CD4-positive, alpha-beta T cell treated with Interleukin-4 for 4 hours (primary cell): Measurements from ENCODE around the gene CACNA1C.

Experiments used
- DNase-seq: peaks from one replicate; pipeline ENCODE4 v3.0.0-alpha.2; 2020

The CACNA1C gene

DNA sequence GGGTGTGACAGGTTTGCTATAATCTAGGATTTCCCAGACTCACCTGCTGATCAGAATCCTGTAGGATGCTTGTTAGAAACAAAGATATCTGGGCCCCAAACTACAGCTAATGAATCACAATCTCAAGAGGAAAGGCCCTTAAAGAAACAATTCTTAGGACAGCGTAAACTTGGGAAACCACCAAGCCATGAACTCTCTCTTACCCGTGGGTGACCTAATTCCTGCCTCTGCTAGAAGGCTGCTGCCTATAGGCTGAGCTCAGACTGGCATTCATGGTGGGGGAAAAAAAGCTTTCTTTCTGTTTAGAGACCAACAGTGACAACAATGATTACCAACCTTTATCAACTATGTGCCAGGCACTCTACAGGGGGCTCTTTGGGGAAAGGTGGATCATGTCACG, 528.0 kb downstream of the CACNA1C start:
- DNase-seq: no peak

DNA sequence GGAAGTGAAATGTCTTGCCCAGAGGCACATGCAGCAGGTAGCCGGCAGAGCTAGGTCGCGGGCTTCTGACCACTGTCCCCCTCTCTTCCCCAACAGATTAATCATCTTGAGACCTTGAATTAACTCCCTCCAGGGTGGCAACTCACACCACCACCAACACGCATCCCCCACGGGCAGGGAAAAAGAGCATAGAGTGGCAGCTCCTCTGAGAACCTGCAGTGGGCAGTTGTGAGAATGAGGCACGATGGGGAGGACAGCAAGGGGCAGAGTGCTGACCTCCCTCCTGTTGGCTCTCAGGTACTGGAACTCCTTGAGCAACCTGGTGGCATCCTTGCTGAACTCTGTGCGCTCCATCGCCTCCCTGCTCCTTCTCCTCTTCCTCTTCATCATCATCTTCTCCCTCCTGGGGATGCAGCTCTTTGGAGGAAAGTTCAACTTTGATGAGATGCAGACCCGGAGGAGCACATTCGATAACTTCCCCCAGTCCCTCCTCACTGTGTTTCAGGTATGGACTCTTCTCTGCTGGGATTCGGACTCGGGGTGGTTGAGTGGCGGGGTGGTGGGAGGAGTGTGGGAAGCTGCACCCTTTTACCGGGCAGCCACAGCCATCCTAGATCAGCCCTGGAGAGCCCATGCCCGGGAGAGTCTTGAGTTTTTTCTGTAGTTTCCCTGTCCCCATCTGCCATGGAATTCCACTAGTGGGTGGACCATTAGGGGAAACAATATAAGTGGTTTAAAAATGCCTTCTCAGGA, 528.7 kb downstream of the CACNA1C start:
- no peak for DNase-seq

DNA sequence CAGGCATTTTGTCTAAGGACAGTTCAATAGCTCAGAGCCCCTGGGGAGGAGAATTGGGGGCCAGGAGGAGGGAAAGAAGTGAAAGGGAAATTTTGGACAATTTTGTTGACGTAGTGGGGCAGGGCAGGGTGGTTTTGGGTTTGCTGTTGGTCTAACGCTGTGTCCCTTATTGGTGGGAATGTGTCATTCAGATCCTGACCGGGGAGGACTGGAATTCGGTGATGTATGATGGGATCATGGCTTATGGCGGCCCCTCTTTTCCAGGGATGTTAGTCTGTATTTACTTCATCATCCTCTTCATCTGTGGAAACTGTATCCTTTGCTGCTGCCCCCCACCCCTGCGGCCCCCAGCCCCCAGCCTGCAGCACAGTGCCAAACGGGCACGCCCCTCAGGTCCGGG, 529.8 kb downstream of the CACNA1C start:
- no peak for DNase-seq

DNA sequence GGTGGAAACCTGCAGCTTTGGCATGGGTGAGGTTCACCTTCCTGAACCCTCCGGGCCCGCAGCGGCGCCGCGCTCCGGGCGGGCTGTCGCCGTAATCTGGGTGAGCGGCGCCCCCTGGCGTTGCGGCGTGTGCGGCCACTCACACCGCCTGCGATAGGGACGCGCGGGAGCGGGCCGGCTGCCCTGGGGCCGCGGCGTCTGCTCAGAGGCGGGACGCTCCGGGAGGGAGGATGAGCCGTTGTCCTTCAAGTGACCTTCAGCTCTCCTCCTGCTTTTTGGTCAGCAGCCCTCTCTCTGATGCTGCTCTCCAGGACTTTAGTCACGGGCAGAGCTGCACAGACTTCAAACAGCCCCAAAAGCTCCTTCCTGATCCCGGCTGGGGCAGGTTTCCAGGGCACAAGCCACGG, 530.3 kb downstream of the CACNA1C start:
- no peak for DNase-seq

DNA sequence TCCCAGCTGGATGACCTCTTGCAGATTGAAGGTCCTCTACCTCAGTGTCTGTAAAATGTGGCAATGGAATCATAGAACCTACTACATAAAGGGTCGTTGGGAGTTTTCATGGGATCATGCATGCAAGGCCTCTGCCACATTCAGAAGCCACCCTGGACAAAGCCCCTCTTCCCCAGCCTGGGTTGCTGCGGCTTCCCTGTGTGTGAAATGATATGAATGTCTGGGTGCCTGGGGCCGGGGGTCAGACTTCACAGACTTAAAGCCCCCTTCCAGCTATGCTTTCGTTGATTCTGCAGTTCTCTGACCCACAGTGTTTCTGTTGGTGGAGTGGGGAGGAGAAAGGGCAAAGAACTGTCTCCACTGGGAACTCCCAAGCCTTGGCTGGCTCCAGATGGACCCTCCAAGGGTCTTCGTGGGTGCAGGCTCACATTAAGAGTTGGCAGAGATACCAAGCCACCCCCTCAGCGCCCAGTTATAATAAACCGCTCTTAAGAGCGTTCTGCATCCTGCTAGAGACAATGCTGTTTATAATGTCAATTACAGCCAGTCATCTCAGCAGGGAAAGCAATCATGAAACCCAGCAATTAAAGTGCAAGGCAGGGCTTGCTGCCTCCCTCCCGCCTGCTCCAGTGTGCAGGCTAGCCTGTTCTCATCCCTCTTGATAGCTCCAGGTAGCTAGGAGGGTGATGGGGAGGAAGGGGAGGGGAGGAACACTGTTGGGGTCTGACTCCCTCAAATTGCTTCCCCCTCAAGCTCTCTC, 531.0 kb downstream of the CACNA1C start:
- DNase-seq: no peak

DNA sequence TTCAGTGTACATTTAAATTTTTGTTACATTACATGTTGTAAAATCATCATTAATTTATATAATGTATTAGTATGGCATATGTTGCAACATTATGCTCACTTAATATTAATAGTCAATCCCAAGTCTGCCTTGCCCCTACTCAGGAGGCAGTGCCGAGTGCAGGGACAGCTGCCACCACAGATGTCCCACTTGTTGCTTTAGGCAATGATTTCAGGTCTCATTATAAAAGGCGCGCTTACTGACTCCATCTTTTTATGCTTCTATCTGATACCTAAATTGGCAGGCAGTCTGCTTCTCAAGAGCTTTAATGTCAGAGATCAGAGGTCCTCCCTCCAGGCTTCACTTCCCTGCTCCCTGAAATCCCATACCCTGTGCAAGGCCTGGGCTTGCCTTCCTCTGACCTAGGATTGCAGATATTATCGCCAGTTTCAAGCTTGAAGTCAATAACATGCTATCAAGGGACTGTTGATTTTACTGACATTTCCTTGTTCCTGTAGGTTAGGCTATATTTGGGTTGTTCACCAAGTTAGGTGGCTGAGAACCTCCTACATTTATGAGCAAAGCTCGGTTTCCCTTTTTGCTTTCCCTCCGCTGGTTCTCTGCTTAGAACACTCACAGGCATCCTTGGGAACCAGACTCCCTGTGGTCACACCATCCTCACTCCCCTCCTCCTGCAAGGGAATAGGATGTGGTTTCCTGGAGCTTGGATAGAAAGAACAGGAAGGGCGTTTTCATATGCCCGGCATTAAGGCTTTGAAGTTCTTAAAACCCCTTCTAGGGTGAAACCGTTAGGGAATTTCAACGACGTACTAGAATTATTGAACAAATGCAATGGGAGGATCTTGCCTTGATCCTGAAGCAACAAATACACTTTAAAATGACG, 533.6 kb downstream of the CACNA1C start:
- no peak for DNase-seq

DNA sequence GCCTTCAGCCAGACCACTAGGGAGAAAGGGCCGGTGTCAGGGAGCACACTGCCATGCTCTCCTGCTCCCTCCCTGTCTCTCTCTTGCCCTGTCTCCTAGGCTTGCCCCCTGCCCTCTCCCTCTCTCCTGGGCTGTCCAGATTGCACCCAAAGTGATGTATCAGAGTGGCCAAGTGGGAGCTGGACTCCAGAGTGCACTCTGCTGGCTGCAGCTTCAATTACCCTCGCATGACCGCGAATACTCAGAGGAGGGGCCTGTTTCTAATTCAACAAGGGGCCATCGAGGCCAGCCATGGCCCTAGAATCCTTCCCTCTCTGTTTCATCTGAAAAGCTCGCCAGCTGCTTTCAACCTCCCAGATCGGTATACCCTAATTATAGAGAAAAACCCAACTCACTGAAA, 535.6 kb downstream of the CACNA1C start:
- no peak for DNase-seq

DNA sequence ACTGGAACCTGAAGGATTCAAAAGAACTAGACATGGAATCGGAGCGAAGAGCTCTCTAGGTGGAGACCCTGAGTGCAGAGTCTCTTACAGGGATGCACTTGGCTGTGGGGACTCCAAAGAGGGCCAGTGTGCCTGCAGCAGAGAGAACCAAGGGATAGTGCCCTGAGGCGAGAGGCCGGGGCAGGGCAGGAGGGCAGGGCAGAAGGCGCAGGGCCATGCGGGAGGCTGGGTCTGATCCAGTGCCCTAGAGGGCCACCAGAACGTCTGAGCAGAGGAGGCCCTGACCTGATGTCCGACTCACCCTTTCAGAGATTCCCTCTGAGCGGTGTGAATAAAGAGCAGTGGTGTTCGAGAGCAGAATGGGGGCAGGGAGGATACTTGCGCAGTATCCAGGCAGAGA, 536.6 kb downstream of the CACNA1C start:
- no peak for DNase-seq

DNA sequence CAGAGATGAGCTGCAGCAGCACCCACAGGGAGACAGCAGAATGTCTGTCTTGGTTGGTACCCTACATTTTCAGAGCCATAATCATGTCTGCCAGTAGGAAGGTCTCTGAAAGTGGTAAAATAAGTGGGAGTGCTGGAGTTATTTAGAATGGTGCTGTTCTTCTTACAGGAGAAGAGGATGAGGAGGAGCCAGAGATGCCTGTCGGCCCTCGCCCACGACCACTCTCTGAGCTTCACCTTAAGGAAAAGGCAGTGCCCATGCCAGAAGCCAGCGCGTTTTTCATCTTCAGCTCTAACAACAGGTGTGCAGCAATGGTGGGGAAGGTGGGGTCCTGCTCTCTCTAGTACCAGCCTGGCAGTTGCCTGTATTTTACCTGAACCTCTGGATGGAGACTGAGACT, 540.3 kb downstream of the CACNA1C start:
- no peak for DNase-seq

DNA sequence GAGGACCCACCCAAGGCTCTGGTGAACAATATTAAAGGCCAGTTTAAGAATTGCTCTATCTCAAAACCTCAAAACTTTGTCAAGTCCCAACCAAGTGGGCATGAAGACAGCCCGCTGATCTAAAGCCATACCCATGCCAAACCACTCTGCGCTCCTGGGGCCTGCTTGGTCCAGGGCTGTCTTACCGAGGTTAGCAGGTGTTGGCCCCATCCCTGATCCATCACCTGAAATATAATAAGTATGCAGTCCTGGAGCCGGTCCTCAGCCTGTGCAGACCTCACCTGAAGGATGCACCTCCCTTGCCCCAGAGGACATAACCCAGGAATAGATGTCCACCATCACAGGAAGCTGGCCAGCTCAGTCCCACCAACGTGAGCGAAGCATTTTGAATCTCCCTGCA, 543.7 kb downstream of the CACNA1C start:
- no peak for DNase-seq

DNA sequence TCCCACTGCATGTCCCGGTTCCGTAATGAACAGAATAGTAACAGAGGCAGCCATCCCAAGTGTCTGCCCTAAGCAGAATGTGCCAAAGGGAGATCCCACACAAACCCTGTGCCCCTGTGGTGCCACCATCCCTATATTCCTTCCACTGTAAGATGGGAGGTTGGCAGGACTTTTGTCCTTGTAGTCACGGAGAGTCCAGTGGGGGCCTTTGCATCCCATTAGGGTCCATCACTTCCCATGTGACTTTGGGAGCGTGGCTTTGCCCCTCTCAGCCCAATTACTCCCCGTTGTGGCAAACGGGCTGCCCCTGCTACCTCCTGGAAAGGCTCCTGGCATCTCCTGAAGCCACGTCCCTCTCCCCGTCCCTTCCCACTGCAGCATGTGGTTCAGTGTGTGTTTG, 552.5 kb downstream of the CACNA1C start:
- no peak for DNase-seq

DNA sequence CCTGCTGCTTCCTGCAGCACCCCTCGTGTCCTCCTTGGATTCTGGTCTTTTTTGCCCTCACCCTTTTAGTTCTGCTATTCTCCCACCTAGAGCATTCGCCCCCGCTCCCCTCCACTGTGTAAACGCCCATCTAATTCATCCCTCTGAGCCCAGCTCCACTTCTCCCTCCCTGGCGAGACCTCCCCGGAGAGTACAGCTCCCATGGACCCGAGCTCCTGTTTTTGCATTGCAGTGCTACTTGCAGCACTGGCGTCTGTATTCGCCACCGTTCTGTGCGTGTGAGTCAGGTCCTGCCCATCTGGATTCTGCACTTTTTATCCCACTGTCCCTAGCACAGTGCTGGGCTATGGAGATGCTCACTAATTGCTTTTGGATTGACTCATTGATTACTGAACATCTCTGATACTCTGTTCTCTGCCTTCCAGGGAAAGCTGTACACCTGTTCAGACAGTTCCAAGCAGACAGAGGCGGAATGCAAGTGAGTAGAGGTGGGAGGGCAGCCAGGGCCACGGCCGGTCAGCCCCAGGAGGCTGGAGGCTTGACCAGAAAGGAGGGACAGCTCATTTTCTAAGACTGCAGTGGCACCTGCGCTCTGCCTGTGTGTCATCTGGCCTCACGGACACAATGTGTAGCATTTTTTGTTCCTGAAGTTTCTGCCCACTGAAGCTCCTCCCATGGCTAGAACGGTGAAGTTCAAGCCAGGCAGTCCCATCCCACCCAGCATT, 553.6 kb downstream of the CACNA1C start:
- no peak for DNase-seq

DNA sequence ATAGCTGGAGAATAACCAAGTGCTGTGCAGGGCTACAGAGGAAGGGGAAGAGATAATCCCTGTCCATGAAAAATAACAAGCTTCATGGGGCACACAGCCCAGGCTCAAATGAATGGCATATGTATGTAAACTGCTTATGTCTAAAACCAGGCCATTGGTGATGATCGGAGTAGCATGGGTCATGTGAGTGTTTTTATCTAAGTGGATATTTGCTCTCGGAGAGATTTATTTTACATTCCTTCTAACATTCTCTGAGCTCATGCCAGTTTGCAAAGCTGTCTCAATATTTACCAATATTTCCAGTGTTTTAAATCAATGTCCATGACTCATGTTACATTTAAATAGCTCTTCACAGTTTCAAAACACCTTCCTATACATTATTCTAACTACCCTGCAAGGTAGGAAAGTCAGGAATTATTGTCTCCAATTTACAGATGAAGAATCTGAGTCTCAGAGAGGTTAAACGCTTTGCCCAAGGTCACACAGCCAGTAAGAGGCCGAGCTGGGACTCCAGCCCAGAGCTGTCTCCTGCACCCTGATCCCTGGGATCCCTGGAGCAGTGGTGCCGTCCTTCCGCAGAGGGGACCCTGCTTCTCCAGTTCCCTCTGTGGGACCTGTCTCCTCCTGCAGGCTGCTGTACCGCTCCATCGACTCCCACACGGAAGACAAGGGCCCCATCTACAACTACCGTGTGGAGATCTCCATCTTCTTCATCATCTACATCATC, 555.3 kb downstream of the CACNA1C start:
- no peak for DNase-seq

DNA sequence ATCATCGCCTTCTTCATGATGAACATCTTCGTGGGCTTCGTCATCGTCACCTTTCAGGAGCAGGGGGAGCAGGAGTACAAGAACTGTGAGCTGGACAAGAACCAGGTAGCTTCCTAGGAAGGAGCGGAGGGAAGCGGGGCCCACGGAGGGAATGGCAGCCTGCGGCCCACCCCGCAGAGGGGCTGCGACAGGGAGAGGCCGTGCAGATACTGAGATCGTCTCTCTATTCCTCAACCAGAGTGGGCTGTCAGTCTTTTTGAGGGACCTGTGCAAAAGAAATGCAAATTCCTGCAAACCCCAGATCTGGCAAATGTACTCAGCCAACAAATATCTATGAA, 555.8 kb downstream of the CACNA1C start:
- no peak for DNase-seq

DNA sequence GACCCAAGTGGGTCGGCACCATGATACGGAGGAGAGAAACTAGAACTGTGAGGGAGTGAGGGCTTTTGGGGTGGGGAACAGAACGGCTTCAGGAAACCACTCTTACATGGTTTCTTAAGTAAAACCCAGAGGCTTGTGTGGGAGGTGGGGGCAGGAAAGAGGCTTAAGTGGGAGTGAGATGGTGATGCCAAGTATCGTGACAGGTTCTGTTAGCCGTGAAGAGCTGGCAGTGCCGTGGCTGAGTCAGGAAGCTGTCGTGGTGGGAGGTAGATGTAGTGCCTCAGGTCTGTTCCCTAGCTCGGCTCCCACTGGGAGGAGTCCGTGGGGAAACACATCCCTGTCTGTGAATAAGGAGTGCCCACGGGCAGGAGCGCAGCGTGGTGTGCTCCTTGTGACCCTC, 556.2 kb downstream of the CACNA1C start:
- no peak for DNase-seq

DNA sequence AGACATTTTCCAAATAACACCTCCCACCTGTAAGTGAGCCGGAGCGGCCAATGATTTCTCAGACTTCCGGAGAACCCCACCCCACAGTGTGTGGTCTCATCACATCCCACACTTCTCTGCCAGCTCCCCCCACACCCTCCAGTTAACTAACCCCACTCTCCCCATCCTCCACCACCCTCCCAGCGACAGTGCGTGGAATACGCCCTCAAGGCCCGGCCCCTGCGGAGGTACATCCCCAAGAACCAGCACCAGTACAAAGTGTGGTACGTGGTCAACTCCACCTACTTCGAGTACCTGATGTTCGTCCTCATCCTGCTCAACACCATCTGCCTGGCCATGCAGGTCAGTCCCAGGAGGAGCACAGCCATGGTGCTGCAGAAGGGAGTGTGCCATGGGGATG, 557.6 kb downstream of the CACNA1C start:
- DNase-seq: no peak

DNA sequence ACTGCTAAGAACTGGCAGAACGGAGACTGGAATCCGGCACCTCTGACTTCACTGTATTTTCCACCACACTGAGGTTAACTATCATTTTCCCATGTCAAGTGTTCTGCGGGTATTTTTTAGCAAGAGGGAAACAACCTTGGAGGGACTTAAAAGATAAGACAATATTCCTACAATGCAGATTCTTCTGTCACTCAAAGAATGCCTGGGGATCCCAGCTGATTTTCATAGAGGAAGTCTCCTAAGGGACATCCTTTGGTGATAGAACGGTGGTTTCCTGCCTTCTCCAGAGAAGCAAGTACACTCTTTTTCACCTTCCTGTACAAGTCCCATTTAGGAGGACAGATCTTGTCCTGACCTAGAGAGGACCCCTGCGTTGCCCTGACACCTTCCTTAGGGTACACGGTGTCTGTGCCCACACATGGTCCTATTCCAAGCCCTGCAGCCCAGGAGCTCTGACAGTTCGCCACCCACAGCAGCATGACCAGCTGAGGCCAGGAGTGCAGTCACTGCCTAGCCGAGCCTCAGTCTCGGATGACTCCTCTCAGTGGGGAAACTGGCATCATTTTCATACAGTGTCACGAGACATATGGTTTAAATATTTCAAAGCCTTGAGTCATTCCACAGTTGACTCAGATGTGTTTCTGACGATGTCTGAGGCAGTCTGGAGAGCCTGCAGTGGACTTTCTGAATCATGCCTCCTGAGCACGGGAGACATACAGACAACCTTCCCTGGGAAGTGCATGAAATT, 560.7 kb downstream of the CACNA1C start:
- DNase-seq: no peak

DNA sequence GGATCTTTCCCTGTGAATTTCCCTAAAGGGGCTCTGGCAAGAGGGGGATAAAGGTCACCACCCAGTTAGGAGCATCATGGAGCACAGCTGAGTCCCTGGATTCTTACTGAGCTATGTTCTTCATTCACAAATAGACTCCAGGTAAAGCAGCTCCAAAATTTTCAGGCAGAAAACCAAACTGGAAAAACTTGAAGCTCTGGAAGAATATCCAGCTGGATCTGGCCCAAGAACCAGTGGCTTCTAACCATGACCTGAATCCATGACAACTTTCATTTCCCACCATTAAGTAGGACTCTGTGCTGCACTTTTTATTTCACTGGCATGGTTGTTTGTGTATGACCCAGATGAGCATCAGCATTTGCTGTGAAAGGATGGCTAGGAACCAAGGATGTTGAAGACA, 561.6 kb downstream of the CACNA1C start:
- no peak for DNase-seq

DNA sequence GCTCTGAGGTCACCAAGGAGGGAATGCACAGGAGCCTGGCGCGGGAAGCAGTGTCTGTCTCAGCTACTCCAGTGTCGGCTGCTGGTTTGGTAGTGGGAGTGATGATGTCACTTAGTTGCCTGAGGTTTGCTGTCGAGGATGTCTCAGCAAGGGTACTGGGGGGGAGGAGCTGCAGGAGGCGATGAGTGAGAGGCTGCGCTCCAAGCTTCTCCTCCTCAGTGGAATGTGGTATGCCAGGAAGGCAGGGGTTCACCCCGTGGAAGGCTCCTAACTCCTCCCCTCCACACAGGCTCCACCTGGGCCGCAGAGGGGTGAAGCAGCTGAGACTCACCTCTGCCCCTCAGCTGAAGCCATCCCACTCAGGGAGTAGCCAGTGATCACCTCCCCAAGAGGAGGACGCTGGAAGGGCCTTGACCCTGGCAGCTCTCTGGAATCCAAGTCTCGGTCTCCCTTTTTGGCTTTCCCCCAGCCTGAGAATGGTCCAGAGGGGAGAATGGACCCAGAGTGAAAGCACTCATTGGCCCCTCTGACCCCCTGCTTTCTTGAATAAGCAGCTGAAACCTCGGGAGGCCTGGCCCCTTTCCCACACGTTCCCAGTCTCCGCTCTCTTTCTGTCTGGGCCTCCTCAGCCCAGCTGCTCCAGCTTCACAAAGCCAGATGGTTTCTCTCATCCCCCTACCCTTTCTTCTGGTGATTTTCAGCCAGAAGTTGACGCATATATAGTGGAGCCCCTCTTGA, 563.0 kb downstream of the CACNA1C start:
- no peak for DNase-seq

DNA sequence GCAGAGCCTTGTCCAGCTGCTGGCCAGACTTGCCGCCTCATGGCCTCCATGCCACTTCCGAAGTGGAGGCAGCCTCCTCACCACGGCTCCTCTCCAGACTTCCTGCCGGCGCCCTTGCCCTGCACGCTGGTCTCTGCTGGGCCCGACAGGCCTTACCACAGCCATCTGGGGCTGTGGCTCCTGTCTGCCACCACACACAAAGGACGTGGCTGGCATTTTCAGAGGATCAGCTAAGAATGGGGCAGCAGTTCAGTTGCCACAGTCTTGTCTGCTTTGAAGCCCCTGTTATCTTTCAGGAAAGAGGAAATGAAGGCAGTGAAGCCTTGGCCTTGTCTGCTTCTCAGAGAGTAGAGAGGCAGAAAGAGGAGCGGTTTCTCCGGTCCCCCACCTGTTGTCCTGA, 564.0 kb downstream of the CACNA1C start:
- DNase-seq: no peak

DNA sequence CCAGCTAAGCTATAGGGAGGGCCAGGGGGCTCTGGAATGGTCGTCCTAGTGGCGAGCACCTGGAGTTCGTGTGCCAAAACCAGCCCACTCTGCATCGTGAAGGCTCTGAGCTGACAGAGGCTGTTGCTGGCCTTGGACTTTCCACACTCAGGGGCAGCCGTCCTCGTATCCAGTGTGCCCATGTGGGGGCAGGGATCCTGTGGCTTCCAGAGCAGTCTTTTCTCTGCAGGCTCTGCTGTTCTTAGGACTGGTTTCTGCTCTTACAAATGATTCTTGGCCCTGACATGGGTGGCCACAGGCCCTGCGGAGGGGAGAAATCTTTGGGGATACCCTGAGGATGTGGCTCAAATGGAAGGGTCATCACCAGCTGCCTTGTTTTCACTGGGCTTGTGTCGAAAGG, 564.6 kb downstream of the CACNA1C start:
- DNase-seq: no peak
